Measurements from ENCODE around the gene RTKN. TPM values are rescaled to one million over a fixed set of nuclear protein-coding genes. Genes with fewer than 3 reads are reported as not detected.

Gene RTKN
- total and polyA plus RNA-seq, 2 of the 13 experiments (the other 11 are each of a cell fraction or from before 2014, with no cell fraction given), result 159 to 166 TPM

DNA sequence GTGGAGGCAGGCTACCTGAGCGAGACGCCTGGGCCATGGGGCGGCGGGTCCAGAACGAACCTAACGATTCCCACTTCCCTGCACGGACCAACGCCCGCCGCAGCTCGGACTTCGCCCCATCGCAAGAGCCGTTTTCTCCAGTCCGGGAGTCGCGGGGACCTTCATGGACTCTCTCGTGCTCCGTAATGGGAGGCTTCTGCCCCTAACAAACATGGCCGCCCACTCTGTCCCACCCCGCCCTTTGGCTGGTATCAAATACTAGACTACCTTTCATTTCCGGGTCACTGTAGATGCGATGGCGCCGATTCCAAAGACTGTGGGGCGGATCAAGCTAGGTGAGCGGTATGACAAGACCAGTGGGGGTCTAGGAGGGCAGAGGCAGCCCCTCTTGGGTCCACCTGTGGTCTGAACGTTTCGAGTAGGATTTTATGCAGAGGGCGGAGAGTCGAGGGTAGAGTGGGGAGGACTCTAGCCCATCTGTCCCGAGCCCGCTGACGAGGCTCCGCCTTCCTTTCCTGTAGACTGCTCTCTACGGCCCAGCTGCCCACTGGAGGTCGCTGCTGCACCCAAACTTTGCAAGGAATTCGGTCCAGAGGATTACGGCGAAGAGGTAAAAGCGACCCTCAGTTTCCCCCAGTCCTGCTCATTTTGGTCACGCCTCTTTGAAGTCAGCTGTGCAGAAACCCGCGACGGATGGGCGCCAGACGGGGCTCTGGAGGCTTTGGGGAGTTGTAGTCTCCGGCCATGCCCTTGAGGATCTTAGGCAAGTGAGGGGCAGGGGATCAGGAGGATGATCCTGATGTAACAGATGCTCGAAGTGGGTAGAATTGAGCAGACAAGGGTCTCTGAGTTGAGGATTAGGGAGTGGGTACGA, 41.3 kb upstream of the RTKN start, which contains the start of the genes CCDC142 and TTC31 (continued):
- TF ChIP-seq SPEN (CRISPR knock-in tag; IDR thresholded peaks at IDR 0.05; ENCODE audit: low read depth), result peak; percentile 87
- TF ChIP-seq, protein P1, sequence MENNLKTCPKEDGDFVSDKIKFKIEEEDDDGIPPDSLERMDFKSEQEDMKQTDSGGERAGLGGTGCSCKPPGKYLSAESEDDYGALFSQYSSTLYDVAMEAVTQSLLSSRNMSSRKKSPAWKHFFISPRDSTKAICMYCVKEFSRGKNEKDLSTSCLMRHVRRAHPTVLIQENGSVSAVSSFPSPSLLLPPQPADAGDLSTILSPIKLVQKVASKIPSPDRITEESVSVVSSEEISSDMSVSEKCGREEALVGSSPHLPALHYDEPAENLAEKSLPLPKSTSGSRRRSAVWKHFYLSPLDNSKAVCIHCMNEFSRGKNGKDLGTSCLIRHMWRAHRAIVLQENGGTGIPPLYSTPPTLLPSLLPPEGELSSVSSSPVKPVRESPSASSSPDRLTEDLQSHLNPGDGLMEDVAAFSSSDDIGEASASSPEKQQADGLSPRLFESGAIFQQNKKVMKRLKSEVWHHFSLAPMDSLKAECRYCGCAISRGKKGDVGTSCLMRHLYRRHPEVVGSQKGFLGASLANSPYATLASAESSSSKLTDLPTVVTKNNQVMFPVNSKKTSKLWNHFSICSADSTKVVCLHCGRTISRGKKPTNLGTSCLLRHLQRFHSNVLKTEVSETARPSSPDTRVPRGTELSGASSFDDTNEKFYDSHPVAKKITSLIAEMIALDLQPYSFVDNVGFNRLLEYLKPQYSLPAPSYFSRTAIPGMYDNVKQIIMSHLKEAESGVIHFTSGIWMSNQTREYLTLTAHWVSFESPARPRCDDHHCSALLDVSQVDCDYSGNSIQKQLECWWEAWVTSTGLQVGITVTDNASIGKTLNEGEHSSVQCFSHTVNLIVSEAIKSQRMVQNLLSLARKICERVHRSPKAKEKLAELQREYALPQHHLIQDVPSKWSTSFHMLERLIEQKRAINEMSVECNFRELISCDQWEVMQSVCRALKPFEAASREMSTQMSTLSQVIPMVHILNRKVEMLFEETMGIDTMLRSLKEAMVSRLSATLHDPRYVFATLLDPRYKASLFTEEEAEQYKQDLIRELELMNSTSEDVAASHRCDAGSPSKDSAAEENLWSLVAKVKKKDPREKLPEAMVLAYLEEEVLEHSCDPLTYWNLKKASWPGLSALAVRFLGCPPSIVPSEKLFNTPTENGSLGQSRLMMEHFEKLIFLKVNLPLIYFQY (CRISPR knock-in tag; IDR thresholded peaks at IDR 0.05; ENCODE audit: borderline replicate concordance), result peak; percentile 20; the same call in 1 of the 2 replicates
- peak; percentile 84 for TF ChIP-seq ZIK1 (CRISPR knock-in tag; IDR thresholded peaks at IDR 0.05; ENCODE audit: borderline replicate concordance, low read depth)
- peak; percentile 69; the same call in 1 of the 2 replicates for TF ChIP-seq HOXA7 (CRISPR knock-in tag; IDR thresholded peaks at IDR 0.05)
- TF ChIP-seq, protein P2, sequence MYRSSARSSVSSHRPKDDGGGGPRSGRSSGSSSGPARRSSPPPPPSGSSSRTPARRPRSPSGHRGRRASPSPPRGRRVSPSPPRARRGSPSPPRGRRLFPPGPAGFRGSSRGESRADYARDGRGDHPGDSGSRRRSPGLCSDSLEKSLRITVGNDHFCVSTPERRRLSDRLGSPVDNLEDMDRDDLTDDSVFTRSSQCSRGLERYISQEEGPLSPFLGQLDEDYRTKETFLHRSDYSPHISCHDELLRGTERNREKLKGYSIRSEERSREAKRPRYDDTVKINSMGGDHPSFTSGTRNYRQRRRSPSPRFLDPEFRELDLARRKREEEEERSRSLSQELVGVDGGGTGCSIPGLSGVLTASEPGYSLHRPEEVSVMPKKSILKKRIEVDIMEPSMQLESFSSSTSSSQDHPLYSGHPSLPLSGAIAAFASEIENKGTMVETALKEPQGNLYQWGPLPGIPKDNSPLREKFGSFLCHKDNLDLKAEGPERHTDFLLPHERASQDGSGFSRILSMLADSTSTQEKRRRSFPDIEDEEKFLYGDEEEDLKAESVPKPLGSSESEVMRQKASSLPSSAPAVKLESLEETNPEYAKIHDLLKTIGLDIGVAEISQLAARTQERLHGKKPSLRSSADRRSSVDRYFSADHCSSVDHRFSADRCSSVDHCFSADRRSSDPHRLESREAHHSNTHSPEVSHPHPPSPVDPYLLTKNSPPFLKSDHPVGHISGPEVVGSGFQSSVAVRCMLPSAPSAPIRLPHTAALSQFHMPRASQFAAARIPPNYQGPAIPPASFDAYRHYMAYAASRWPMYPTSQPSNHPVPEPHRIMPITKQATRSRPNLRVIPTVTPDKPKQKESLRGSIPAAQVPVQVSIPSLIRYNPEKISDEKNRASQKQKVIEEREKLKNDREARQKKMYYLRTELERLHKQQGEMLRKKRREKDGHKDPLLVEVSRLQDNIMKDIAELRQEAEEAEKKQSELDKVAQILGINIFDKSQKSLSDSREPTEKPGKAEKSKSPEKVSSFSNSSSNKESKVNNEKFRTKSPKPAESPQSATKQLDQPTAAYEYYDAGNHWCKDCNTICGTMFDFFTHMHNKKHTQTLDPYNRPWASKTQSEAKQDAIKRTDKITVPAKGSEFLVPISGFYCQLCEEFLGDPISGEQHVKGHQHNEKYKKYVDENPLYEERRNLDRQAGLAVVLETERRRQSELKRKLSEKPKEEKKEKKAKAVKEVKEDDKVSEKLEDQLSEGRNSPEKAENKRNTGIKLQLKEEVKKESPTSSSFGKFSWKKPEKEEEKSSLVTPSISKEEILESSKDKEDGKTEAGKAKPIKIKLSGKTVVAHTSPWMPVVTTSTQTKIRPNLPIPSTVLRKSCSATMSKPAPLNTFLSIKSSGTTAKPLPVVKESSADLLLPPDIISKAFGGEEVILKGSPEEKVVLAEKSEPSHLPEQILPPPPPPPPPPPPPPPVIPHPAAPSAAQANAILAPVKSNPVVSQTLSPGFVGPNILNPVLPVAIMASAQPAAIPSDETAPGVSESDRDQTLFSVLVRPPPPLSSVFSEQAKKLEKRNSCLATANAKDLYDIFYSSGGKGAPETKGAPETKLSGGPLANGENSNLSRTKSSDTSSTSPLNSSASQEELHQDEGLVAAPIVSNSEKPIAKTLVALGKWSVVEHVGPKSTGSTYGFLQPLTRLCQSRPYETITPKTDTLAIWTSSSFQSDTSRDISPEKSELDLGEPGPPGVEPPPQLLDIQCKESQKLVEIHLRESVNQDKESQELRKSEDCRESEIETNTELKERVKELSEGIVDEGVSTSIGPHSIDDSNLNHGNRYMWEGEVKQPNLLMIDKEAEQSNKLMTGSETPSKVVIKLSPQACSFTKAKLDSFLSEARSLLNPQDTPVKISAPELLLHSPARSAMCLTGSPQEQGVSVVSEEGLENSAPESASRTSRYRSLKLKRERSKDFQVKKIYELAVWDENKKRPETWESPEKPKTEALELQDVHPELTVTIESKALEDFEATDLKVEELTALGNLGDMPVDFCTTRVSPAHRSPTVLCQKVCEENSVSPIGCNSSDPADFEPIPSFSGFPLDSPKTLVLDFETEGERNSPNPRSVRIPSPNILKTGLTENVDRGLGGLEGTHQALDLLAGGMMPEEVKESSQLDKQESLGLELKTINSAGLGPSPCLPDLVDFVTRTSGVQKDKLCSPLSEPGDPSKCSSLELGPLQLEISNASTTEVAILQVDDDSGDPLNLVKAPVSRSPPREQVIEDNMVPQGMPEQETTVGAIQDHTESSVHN (CRISPR knock-in tag; IDR thresholded peaks at IDR 0.05), result no peak; the same call in 1 of the 2 replicates
- TF ChIP-seq, protein P3, sequence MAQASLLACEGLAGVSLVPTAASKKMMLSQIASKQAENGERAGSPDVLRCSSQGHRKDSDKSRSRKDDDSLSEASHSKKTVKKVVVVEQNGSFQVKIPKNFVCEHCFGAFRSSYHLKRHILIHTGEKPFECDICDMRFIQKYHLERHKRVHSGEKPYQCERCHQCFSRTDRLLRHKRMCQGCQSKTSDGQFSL (CRISPR knock-in tag; IDR thresholded peaks at IDR 0.05), result no peak
- no peak for TF ChIP-seq BHLHE40 (IDR thresholded peaks at IDR 0.05; ENCODE audit: low read length)
- TF ChIP-seq SALL1 (CRISPR knock-in tag; IDR thresholded peaks at IDR 0.05), result peak; percentile 76
- no peak; the same call in 1 of the 2 replicates for TF ChIP-seq MTA1 (CRISPR knock-in tag; IDR thresholded peaks at IDR 0.05; ENCODE audit: borderline replicate concordance)
- TF ChIP-seq ZNF883 (CRISPR knock-in tag; IDR thresholded peaks at IDR 0.05; ENCODE audit: not compliant biosample characterization), result peak; percentile 81
- peak; percentile 28 for TF ChIP-seq TBL1XR1 (IDR thresholded peaks at IDR 0.05; ENCODE audit: borderline replicate concordance, low read length, partially characterized antibody)
- TF ChIP-seq RORA (CRISPR knock-in tag; IDR thresholded peaks at IDR 0.05), result no peak
- peak; percentile 88 for TF ChIP-seq HDAC2 (CRISPR knock-in tag; IDR thresholded peaks at IDR 0.05)
- peak; percentile 98 for TF ChIP-seq NCOA1 (CRISPR knock-in tag; IDR thresholded peaks at IDR 0.05)
- TF ChIP-seq ZNF446 (CRISPR knock-in tag; IDR thresholded peaks at IDR 0.05), result no peak
- TF ChIP-seq SRF (IDR thresholded peaks at IDR 0.05; ENCODE audit: low read depth, low read length), result peak; percentile 39; the same call in 1 of the 2 replicates
- no peak for TF ChIP-seq NFIC (IDR thresholded peaks at IDR 0.05; ENCODE audit: low read length)
